ENCODE measurements around the gene TUBA3E.
"Not testable (repeated sequence)": the region's sequence is repeated elsewhere in the genome, so short reads cannot be mapped to it uniquely, and the experiment has no call there.

TUBA3E gene

DNA sequence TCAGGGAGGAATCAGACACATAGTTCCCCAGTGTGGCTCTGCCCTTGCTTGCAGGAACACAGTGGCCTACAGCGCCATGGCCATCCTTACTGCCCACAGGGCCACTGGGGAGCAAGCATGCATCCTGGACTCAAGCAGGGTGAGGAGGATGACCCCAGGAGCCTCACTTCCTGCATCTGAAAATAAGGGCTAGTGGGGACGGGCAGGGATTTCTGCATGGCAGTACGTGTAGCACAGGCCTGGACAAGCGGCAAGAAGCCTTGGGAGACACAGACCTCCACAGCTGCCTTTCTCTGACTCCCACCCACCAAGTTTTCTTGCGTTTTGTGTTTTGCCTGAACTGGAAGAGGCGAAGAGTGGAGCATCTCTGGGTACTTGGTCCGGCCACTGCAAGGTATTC lies 35.8 kb downstream of the TUBA3E start:
- DNase-seq (ENCODE audit: low read depth in 2 of 2) = not testable (repeated sequence)

DNA sequence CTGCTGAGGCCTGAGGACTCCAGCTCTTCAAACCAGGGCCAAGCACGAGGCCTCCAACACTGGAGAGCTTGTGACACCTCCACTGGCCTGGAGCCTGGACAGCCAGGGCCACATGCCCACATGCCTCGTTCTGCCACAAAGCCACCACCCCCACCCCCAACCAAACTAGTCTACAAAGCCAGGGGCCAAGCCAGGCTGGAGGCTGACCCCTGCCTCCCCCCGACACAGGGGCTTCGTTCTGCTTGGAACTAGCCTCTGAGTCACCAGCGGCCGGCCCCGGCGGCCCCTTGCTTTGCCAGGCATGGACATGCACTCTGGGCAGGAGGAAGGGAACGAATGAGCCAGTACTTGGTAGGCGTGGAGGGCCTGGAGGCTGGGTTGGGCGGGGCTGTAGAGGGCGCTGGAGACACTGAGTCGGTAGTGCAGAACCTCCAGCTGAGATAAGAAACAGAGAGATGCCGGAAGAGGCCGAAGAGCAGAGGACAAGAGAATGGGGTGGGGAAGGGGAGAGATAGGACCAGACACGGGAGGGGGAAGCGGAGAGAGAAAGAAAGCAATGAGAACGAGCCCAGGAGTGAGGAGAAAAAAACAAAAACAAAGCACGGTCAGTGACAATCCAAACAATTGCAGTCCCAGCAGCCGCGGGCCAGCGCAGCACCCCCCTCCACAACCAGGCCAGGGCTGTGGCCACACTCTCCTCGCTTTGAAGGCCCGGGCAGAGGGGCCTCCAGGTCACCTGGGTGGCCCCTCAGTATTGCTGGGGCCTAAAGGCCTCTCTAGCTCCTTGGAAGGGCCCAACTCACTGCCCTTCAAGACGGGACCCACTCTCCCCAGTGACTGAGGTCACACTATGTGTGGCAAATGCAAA lies 37.2 kb downstream of the TUBA3E start:
- not testable (repeated sequence) for DNase-seq (ENCODE audit: low read depth in 2 of 2)

DNA sequence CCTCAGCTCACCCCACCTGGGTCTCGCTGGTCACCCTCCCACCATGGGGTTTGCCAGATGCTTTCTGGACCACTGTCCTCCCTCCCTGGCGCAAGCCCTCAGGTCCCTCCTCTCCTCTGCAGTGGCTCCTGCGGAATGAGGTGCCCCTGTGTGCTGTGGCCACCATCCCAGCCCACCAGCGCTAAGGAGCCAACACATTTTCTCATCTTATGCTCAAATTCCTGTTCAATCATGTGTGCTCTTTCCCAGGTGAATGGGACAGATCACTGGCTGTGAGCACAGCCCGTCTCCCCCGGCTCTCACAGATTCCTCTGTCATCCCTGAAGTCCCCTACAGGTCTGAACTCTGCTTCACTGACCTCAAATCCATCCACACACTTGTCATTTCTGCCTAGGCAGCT lies 38.1 kb downstream of the TUBA3E start:
- no peak for DNase-seq (ENCODE audit: low read depth in 2 of 2)

DNA sequence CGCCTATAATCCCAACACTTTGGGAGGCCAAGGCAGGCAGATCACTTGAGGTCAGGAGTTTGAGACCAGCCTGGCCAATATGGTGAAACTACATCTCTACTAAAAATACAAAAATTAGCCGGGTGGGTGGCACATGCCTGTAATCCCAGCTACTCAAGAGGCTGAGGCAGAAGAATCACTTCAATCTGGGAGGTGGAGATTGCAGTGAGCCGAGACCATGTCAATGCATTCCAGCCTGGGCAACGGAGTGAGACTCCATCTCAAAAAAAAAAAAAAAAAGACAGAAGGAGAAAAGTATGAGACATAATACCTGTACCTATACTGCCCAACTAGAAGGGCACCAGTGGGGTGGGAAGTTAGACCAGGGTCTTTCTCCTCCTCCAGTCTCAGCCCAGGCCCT lies 38.9 kb downstream of the TUBA3E start:
- not testable (repeated sequence) for DNase-seq (ENCODE audit: low read depth in 2 of 2)

DNA sequence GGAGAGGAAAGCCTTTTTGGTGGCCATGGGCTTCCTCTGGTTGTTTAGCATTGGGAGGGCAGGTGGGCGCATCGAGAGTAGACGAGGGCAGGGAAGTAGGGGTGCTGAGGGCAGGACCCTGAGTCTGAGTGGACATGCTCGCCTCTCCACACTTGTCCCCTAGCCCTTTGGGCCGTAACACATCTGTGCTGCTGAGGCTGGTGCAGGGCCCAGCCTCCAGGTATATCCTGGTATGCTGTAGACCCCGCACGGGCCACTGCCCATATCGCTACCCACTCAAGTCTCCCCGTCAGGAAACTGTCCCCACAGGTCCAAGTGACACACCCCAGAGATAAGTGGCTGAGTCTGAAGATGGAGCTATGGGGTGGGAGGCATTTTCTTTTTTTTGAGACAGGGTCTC lies 39.6 kb downstream of the TUBA3E start:
- DNase-seq (ENCODE audit: low read depth in 2 of 2) = no peak

DNA sequence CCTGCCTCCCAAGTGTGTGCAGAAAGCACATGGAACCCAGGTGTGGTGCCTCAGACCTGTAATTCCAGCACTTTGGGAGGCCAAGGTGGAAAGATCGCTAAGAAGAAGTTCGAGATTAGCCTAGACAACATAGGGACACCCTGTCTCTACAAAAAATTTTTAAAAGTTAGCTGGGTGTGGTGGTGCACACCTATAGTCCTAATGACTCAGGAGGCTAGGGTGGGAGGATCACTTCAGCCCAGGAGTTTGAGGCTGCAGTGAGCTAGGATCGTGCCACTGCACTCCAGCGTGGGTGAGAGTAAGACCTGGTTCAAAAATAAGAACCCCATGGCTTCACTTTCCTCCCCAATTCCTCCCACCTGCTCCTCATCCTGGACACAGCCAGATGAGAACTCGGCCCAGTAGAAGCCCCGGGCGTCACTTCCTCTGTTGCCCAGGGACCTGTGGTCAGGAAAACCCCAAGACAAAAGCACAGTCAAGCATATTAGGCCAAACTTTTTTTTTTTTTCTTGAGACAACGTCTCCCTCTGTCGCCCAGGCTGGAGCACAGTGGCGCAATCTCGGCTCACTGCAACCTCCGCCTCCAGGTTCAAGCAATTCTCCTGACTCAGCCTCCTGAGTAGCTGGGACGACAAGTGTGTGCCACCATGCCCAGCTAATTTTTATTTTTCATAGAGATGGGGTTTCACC lies 40.3 kb downstream of the TUBA3E start:
- not testable (repeated sequence) for DNase-seq (ENCODE audit: low read depth in 2 of 2)

DNA sequence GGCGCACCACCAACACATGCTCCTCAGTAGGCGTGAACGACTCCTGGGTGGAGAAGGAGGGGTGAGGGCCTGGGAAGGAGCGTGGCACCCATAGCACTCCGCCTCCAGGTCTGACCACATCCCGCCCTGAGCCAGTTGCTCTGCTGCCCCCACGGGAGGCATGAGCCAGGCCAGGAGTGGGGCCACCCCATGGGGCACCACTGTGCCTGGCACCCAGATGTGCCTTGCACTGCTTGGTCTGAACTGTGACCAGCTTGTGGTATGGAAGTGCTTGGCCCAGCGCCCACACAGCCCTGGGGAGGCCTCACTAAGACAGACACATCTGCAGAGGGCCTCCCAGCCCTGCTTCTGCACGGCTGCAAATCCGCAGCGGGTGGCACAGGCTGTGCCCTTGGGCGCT lies 40.9 kb downstream of the TUBA3E start:
- not testable (repeated sequence) for DNase-seq (ENCODE audit: low read depth in 2 of 2)

DNA sequence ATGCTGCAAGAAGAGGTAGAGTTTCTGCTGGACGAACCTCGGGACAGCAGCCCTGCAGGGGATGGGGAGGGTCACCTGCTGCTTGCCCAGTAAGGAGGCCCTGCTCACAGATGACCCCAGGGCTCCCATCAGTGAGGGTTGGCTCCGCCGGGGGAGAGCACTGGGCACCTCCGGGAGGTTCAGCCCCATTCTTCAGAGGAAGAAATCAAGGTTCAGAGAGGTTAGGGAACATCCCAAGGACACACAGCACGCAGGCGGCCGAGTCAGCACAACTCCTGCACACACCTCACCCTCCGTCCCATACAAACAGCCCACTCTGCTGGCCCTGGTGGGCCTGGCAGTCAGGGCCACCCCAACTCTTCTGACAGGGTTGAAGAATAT lies 41.6 kb downstream of the TUBA3E start:
- no peak for DNase-seq (ENCODE audit: low read depth in 2 of 2)

DNA sequence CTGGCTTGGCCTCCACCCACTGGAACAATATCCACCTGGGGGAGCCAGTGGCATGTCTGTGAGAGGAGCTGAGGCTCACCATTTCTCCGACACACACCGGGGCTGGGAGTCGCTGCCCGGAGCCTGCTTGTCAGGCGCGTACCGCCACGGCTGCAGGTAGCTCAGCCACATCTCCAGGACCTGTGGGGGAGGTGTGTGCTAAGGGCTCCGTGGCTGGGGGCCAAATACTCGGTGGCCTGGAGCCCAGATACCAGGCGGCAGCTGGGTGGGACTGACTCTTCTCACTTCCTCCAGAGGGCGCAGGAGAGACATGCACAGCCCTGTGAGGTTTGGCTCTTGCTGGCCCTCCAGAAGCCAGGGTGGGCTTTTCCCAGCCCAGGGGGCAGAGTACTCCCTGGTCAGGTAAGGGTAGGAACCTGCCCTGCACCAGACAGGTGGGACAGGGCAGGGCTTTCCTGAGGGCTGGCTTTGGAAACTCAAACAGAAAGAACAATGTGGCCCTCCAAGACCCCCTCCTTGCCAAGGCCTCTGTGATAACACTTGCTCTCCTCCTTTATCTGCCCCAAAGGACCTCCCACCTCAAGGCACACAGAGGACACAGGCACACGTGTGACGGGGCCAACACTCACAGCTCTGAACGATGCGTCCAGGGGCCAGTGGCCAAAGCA lies 42.1 kb downstream of the TUBA3E start:
- not testable (repeated sequence) for DNase-seq (ENCODE audit: low read depth in 2 of 2)

DNA sequence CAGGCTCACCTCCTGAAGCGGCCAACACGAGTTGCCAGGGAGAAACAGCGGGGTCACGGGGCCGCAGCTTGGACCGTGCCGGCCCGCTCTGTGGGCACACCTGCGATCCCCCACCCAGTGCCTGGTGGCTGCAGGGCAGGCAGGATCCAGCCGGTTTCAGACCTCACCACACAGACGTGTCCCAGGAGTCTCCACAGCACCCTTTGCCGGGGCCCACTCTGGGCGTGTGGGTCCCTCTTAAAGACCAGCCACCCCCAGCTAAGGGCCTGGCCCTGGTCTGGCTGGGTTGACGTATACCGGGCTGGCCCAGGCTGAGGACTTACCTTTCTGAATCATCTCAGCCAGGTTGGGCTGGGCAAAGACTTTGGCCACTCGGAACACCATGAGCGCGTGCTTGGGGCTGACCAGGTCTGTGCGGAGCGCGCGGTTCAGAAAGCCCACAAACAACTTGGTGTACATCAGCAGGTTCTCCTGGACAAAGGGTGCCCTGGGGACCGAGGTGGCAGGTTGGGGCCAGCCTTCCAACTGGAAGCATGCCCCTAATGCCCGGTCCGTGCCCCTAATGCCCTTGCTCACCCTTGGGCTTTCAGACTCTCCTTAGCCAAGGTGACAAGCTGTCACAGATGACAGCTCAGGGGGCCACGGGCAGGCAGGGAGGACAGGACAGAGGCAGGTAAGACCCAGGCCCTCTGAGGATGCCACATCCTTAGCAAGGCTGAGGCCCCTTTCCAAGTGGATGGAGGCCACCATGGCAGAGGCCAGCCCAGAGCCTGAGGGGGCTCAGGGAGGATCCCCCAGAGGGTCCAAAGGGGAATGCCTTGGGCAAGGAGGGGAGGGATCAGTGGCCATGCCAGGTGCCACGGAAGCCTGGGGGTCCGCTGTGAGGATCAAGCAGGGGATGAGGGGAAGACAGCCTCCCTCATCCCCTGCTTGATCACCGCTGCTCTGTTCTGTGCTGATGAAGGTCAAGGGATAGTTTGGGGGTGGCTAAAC lies 43.2 kb downstream of the TUBA3E start:
- no peak for DNase-seq (ENCODE audit: low read depth in 2 of 2)

DNA sequence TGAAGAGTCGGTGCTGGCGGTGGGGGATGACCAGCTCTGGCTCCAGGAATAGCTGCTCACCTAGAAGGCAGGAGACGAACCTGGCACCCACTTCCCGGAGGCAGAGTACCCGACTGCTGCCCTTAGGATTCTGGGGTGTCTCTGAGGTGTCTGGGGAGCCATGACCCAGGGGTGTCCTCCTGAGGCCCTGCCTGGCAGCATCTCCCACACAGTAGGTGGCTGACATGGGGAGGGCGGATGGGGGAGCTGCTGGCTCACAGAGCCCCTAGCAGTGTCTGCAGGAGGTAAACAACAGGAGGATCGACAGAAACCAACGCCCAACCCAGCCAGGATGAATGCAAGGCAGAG lies 43.8 kb downstream of the TUBA3E start:
- not testable (repeated sequence) for DNase-seq (ENCODE audit: low read depth in 2 of 2)

DNA sequence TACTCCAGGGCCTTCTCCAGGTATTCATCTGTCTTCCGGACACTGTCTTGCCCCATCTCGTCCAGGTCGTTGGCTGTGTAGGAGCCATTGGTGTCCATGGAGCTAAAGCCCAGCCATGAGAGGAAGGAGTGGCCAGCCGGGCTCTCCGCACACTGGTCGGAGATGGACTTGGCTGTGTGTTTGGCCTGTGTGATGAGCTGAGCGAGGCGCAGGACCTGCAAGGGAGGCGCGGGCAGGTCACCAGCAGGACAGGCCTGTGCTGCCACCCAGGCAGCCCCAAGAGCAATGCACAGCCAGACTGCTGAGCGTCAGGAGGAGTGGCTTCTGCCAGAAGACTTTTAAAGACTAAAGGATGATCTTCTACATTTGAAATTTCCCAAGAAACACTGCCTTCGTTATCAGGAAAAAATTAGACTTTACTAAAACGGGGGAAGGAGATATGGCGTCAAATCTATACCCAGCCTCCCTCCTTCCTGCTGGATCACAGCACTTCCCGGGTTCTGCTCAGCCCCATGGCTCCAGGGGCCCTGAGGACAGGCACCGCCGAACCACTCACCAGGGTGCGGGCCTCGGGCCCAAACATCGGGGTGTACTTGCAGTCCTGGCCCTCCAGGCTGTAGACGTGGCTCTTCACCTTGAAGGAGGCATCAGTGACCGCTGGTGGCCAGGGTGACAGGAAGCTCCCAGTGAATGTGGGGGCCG lies 44.4 kb downstream of the TUBA3E start:
- not testable (repeated sequence) for DNase-seq (ENCODE audit: low read depth in 2 of 2)

DNA sequence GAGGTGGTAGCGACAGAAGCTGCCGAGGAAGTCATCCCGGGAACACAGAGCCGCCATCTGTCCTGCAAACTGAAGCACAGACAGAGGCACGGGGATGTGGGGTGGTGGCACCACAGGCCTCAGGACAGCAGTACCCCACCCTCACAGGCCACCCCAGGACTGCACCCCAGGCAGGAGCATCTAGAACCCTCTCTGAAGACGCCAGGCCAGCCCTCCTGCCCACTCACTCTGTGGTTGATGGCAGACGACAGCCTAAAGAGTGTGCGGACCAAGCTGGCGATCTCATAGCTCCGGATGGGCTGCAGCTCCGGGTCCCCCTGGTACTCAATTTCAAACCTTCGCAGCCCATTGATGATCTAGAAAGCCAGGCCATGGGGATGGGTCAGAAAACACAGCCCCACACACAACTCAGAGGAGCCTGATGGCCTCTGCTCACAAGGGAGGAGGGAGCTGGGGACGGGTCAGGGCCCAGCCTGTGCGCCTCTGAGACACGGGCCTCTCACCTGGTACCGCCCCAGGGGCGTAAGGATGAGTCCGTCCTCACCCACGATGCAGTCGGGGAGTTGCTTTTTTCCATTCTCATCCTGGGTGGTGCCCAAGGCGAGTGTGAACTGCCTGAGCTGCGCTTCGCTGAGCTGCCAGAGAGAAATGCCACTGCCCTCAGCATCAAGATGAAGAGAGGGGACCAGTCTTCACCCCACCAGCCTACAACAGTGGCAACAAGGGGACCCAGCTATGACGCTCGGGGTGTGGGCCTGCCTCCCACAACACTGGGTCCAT lies 45.2 kb downstream of the TUBA3E start:
- no peak for DNase-seq (ENCODE audit: low read depth in 2 of 2)

DNA sequence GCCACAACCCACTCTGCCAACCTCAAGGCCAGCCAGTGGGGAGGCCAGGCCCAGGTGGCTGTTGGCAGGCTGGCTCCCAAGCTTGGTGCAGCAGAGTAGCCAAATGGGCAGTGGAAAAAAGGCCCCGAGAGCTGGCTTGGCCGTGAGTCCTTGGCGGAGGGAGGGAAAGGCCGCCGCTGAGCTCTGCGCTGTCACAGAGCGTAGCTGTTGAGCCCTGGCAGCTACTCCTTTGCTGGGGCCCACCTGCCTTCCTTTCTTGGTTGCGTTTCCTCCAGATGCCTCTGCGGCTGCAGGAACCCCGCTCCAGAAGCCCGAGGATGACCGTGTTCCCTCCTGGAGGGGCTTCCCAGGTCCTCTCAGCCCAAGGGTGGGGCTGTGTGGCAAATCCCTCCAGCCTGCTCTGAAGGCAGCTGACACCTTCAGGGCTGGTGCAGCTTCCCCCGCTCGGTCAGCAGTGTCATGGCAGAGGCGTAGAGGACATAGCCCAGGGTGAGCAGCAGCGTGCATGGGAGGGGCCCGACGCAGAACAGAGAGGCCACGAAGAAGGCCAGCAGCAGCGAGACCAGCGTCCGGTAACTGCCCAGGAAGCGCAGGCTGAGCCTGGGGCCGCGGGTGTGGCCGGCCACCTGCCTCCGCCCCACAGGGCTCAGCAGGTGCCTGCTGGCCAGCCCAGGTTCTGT lies 46.0 kb downstream of the TUBA3E start:
- not testable (repeated sequence) for DNase-seq (ENCODE audit: low read depth in 2 of 2)

DNA sequence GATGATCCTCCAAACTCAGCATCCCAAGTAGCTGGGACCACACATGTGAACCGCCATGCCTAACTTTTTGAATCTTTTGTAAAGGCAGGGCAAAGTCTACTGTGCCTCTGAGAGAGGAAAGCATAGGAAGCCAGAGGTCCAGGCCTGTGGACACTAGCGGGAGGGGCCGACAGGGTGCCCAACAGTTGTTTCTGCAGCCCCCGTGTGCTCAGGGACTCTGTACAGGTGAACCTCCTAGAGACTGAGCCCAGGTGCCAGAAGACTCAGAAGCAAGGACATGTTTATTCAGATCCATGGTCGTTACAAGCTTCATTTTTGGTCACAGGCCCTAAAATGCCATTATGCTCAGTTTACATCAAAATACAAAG lies 47.1 kb downstream of the TUBA3E start:
- not testable (repeated sequence) for DNase-seq (ENCODE audit: low read depth in 2 of 2)

DNA sequence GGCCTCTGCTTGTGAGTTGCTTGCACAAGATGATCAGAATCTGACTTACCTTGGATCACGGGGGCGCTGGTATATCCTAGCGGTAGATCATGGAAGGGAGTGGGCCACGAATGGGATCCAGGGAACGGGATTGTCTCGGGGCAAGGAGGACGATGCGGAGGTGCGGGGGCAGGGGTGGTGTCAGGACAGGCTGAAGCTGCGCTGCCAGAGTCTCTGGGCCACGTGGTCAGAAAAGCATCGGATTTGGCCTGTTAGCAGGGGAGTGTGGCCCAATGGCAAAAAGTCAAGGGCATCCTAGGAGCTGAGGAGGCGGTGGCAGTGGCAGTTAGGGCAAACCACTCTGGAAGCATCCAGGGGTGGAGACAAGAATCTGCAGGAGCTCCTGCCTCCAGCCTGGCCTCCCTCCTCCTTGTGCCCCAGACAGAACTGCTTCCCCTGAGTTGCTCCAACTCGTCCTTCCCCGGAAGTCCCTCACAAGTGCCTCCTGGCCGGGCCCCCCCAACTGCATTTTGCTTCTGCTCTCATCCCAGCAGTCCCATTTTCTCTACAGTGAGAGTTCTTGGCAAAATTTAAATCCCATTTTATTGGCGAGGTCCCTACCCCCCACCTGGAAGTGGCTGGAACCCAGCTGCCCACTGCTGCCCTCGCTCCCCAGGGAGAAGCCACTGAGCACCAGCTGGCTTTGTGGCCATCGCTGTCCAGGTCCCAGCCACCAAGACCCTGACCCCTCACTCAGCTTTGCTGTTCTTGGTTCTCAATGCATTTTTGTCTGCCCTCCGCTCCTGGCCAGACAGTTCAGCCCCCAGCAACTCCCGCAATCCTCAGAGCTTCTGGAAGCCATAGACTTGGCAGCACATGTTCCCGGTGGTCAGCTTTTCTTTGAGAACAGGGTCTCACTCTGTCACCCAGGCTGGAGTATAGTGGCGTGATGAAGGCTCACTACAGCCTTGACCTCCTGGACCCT lies 47.8 kb downstream of the TUBA3E start:
- DNase-seq (ENCODE audit: low read depth in 2 of 2) = no peak

DNA sequence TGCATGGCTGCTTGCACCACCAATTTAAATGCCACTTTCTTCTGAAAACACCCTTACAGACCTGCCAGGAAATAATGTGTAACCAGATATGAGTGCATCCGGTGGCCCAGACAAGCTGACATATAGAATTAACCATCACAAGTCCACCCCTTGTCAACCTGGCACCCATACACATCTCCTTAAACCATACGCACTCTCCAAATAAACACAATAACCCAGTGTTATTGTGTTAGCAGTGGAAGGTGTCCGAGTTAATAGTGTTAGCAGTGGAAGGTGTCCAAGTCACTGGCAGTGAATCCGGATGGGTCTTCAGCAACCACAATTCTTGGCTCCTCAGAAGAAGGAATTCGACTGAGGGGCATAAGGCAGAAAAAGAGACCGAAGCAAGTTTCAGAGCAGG lies 49.7 kb downstream of the TUBA3E start:
- not testable (repeated sequence) for DNase-seq (ENCODE audit: low read depth in 2 of 2)

DNA sequence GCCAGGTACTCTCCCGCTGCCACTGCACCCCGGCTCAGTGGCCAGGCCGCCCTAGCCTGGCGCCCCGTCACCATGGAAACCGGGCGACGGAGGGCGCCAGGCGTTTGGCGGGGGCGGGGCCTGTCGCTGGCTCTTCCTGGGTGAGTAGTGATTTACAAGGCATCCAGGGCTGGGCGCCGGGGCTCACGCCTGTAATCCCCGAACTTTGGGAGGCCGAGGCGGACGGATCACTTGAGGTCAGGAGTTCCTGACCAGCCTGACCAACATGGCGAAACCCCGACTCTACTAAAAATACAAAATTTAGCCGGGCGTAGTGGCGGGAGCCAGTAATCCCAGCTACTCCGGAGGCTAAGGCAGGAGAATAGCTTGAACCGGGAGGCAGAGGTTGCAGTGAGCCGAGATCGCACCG lies 53.2 kb downstream of the TUBA3E start, which contains the start of gene CCDC74B:
CCDC74B (minus strand) TSS at position 107 of the 409 bp plus-strand sequence. CDS start 116 bp downstream, outside the sequence.
- DNase-seq (ENCODE audit: low read depth in 2 of 2) = peak; percentile 51 to 60

Data from stimulated activated CD8-positive, alpha-beta memory T cell treated with anti-CD3 and anti-CD28 coated beads, Interleukin-2, amount 100 ng/mL, for 48 hours (primary cell).